ENCODE results near the gene RPUSD1.

Gene RPUSD1

GRCh38 chr16:741986-742629 lies 46.1 kb downstream of the RPUSD1 start:
- DNase-seq = no peak

GRCh38 chr16:740764-741505 lies 47.2 kb downstream of the RPUSD1 start, which contains the start of gene CIAO3:
CIAO3 (minus strand) TSS chr16:740997; CDS start chr16:740985, 12 bp downstream.
- DNase-seq = peak; percentile 88 to 92

- no peak for DNase-seq
Observed at GRCh38 chr16:740459-740763, 47.8 kb downstream of the RPUSD1 start.

- no peak for DNase-seq
Observed at GRCh38 chr16:739560-740458, 48.4 kb downstream of the RPUSD1 start.

GRCh38 chr16:736936-737481 lies 51.2 kb downstream of the RPUSD1 start:
- no peak for DNase-seq

GRCh38 chr16:735982-736453 lies 52.2 kb downstream of the RPUSD1 start:
- DNase-seq = no peak

- DNase-seq = no peak
Observed at GRCh38 chr16:734981-735881, 53.0 kb downstream of the RPUSD1 start.

Data from activated CD4-positive, alpha-beta T cell treated with anti-CD3 and anti-CD28 coated beads for 4 hours (primary cell).